ENCODE results near the gene RBMS2.
"Not testable (repeated sequence)": the region's sequence is repeated elsewhere in the genome, so short reads cannot be mapped to it uniquely, and the experiment has no call there.

RBMS2 gene

GRCh38 chr12:56499452-56499851, 22.2 kb upstream of the RBMS2 start:
- not testable (repeated sequence) for H3K4me1 ChIP-seq (ENCODE audit: control insufficient read depth, low read depth, low read length); H3K4ac ChIP-seq (ENCODE audit: low read depth, low read length); H3K79me2 ChIP-seq (ENCODE audit: control insufficient read depth, insufficient read depth, low read length); H3K56ac ChIP-seq (ENCODE audit: low read length); DNase-seq; H2BK15ac ChIP-seq (replicated peaks; ENCODE audit: low read depth); H3K27ac ChIP-seq (ENCODE audit: low read depth, low read length); H3K9ac ChIP-seq (ENCODE audit: low read length); H3K36me3 ChIP-seq (ENCODE audit: control insufficient read depth, insufficient read depth, low read length); H2AK5ac ChIP-seq (ENCODE audit: low read length); H3K27me3 ChIP-seq (ENCODE audit: insufficient read depth, low read length, poor library complexity); H4K8ac ChIP-seq (ENCODE audit: low read depth, low read length); H3K4me2 ChIP-seq (ENCODE audit: low read length); H2BK5ac ChIP-seq (ENCODE audit: low read length); H3K4me3 ChIP-seq (ENCODE audit: low read length); H4K5ac ChIP-seq (ENCODE audit: low read length); H3K79me1 ChIP-seq (ENCODE audit: low read length); H3K23ac ChIP-seq (ENCODE audit: low read length); H2BK120ac ChIP-seq (ENCODE audit: low read depth, low read length); H3K18ac ChIP-seq (ENCODE audit: low read length)
- WGBS (ENCODE audit: extremely low coverage, insufficient coverage, low lambda C conversion rate), result no CpG with 5 or more reads among the region's 9 CpGs

- H3K18ac ChIP-seq (ENCODE audit: low read length), result not testable (repeated sequence)
- no CpG with 5 or more reads among the region's 13 CpGs for WGBS (ENCODE audit: extremely low coverage, insufficient coverage, low lambda C conversion rate)
Measured at GRCh38 chr12:56499879-56500278, 21.7 kb upstream of the RBMS2 start.

GRCh38 chr12:56510786-56511185, 10.8 kb upstream of the RBMS2 start:
- Histone ChIP-seq H3K27ac (ENCODE audit: low read depth, low read length) (no peak overlapping the region), H3K4me1 (ENCODE audit: control insufficient read depth, low read depth, low read length) (no peaks in the 10 kb centered on the region), H3K9ac (ENCODE audit: low read length) (no peak overlapping the region), H3K56ac (ENCODE audit: low read length) (no peak overlapping the region), H2BK15ac (replicated peaks; ENCODE audit: low read depth) (no peak overlapping the region), H3K23ac (ENCODE audit: low read length) (no peak overlapping the region), H3K4ac (ENCODE audit: low read depth, low read length) (no peak overlapping the region), H3K79me2 (ENCODE audit: control insufficient read depth, insufficient read depth, low read length) (no peaks in the 10 kb centered on the region), H3K36me3 (ENCODE audit: control insufficient read depth, insufficient read depth, low read length) (no peaks in the 10 kb centered on the region), H2AK5ac (ENCODE audit: low read length) (no peak overlapping the region), H3K18ac (ENCODE audit: low read length) (no peak overlapping the region), H2BK5ac (ENCODE audit: low read length) (no peak overlapping the region), H2BK120ac (ENCODE audit: low read depth, low read length) (no peak overlapping the region), H3K4me3 (ENCODE audit: low read length) (no peak overlapping the region), H3K27me3 (ENCODE audit: insufficient read depth, low read length, poor library complexity) (no peaks in the 10 kb centered on the region), H3K79me1 (ENCODE audit: low read length) (no peaks in the 10 kb centered on the region), H3K4me2 (ENCODE audit: low read length) (no peak overlapping the region), H4K8ac (ENCODE audit: low read depth, low read length) (no peak overlapping the region), H4K5ac (ENCODE audit: low read length) (no peak overlapping the region)
- no CpG with 5 or more reads among the region's 16 CpGs for WGBS (ENCODE audit: extremely low coverage, insufficient coverage, low lambda C conversion rate)
- DNase-seq, result no peak

More at GRCh38 chr12:56499879-56500278, 21.7 kb upstream of the RBMS2 start:
- H3K27me3 ChIP-seq (ENCODE audit: insufficient read depth, low read length, poor library complexity); H2AK5ac ChIP-seq (ENCODE audit: low read length); H3K36me3 ChIP-seq (ENCODE audit: control insufficient read depth, insufficient read depth, low read length); H3K4ac ChIP-seq (ENCODE audit: low read depth, low read length); H3K4me2 ChIP-seq (ENCODE audit: low read length); H2BK5ac ChIP-seq (ENCODE audit: low read length); H3K56ac ChIP-seq (ENCODE audit: low read length); H3K27ac ChIP-seq (ENCODE audit: low read depth, low read length); H4K5ac ChIP-seq (ENCODE audit: low read length); H3K4me1 ChIP-seq (ENCODE audit: control insufficient read depth, low read depth, low read length); H2BK120ac ChIP-seq (ENCODE audit: low read depth, low read length); H3K23ac ChIP-seq (ENCODE audit: low read length); H3K79me2 ChIP-seq (ENCODE audit: control insufficient read depth, insufficient read depth, low read length); DNase-seq; H3K79me1 ChIP-seq (ENCODE audit: low read length); H3K4me3 ChIP-seq (ENCODE audit: low read length); H4K8ac ChIP-seq (ENCODE audit: low read depth, low read length); H2BK15ac ChIP-seq (replicated peaks; ENCODE audit: low read depth); H3K9ac ChIP-seq (ENCODE audit: low read length): not testable (repeated sequence)

GRCh38 chr12:56514014-56514318, 7.7 kb upstream of the RBMS2 start:
- not testable (repeated sequence) for H3K27ac ChIP-seq (ENCODE audit: low read depth, low read length); H3K36me3 ChIP-seq (ENCODE audit: control insufficient read depth, insufficient read depth, low read length); H2AK5ac ChIP-seq (ENCODE audit: low read length); H3K4me2 ChIP-seq (ENCODE audit: low read length); H3K4me3 ChIP-seq (ENCODE audit: low read length); H3K27me3 ChIP-seq (ENCODE audit: insufficient read depth, low read length, poor library complexity); H3K18ac ChIP-seq (ENCODE audit: low read length); H3K4me1 ChIP-seq (ENCODE audit: control insufficient read depth, low read depth, low read length); H4K8ac ChIP-seq (ENCODE audit: low read depth, low read length); H4K5ac ChIP-seq (ENCODE audit: low read length); H3K9ac ChIP-seq (ENCODE audit: low read length); H3K79me1 ChIP-seq (ENCODE audit: low read length); H2BK5ac ChIP-seq (ENCODE audit: low read length); H2BK120ac ChIP-seq (ENCODE audit: low read depth, low read length); H2BK15ac ChIP-seq (replicated peaks; ENCODE audit: low read depth); H3K4ac ChIP-seq (ENCODE audit: low read depth, low read length); H3K56ac ChIP-seq (ENCODE audit: low read length); H3K23ac ChIP-seq (ENCODE audit: low read length); DNase-seq; H3K79me2 ChIP-seq (ENCODE audit: control insufficient read depth, insufficient read depth, low read length)
- WGBS (ENCODE audit: extremely low coverage, insufficient coverage, low lambda C conversion rate), result no CpG with 5 or more reads among the region's 4 CpGs

GRCh38 chr12:56517854-56518253, 3.8 kb upstream of the RBMS2 start:
- Histone ChIP-seq H2BK5ac (ENCODE audit: low read length) (no peak overlapping the region), H2AK5ac (ENCODE audit: low read length) (no peak overlapping the region), H4K5ac (ENCODE audit: low read length) (no peak overlapping the region), H3K23ac (ENCODE audit: low read length) (no peak overlapping the region), H3K27ac (ENCODE audit: low read depth, low read length) (no peak overlapping the region), H4K8ac (ENCODE audit: low read depth, low read length) (no peak overlapping the region), H3K4me1 (ENCODE audit: control insufficient read depth, low read depth, low read length) (peaks cover 1% of the 10 kb centered on the region), H3K4me3 (ENCODE audit: low read length) (no peak overlapping the region), H3K4ac (ENCODE audit: low read depth, low read length) (no peak overlapping the region), H2BK15ac (replicated peaks; ENCODE audit: low read depth) (no peak overlapping the region), H3K18ac (ENCODE audit: low read length) (no peak overlapping the region), H3K56ac (ENCODE audit: low read length) (no peak overlapping the region), H3K79me1 (ENCODE audit: low read length) (no peaks in the 10 kb centered on the region), H3K9ac (ENCODE audit: low read length) (no peak overlapping the region), H2BK120ac (ENCODE audit: low read depth, low read length) (no peak overlapping the region), H3K4me2 (ENCODE audit: low read length) (no peak overlapping the region), H3K79me2 (ENCODE audit: control insufficient read depth, insufficient read depth, low read length) (peaks cover 6% of the 10 kb centered on the region), H3K27me3 (ENCODE audit: insufficient read depth, low read length, poor library complexity) (no peaks in the 10 kb centered on the region), H3K36me3 (ENCODE audit: control insufficient read depth, insufficient read depth, low read length) (no peaks in the 10 kb centered on the region)
- no peak for DNase-seq
- no CpG with 5 or more reads among the region's 2 CpGs for WGBS (ENCODE audit: extremely low coverage, insufficient coverage, low lambda C conversion rate)

DNA sequence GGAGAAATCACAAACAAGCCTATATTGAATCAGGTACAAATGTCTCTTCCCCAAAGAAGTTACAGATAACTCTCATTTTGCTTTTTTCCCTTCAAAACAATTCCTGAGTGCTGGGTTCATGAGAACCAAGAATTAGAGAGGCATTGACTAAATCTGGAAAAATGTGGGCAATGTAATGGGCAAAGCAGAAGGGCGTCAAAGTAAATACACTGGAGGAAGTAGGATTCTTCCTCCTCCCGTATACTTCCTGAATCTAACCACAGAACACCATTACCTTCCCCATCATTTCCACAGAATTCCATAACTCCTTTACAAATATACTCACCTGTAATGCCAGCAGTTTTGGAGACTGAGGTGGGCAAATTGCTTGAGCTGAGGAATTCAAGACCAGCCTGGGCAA, 3.0 kb upstream of the RBMS2 start:
- H3K36me3 ChIP-seq (ENCODE audit: control insufficient read depth, insufficient read depth, low read length), result no peaks in the 10 kb centered on the region
- H3K4me2 ChIP-seq (ENCODE audit: low read length), result no peak overlapping the region
- no peak overlapping the region for H3K18ac ChIP-seq (ENCODE audit: low read length)
- no peak overlapping the region for H4K8ac ChIP-seq (ENCODE audit: low read depth, low read length)
- no peaks in the 10 kb centered on the region for H3K79me1 ChIP-seq (ENCODE audit: low read length)
- no peak for DNase-seq
- no peak overlapping the region for H3K27ac ChIP-seq (ENCODE audit: low read depth, low read length)
- H3K9ac ChIP-seq (ENCODE audit: low read length), result no peak overlapping the region
- H2BK5ac ChIP-seq (ENCODE audit: low read length), result no peak overlapping the region
- no peak overlapping the region for H3K4me3 ChIP-seq (ENCODE audit: low read length)
- H3K56ac ChIP-seq (ENCODE audit: low read length), result no peak overlapping the region
- no peak overlapping the region for H2BK120ac ChIP-seq (ENCODE audit: low read depth, low read length)
- no peak overlapping the region for H2BK15ac ChIP-seq (replicated peaks; ENCODE audit: low read depth)
- no peak overlapping the region for H3K4ac ChIP-seq (ENCODE audit: low read depth, low read length)
- no peaks in the 10 kb centered on the region for H3K27me3 ChIP-seq (ENCODE audit: insufficient read depth, low read length, poor library complexity)
- no peak overlapping the region for H2AK5ac ChIP-seq (ENCODE audit: low read length)
- peaks cover 2% of the 10 kb centered on the region for H3K4me1 ChIP-seq (ENCODE audit: control insufficient read depth, low read depth, low read length)
- no peak overlapping the region for H4K5ac ChIP-seq (ENCODE audit: low read length)
- H3K23ac ChIP-seq (ENCODE audit: low read length), result no peak overlapping the region
- H3K79me2 ChIP-seq (ENCODE audit: control insufficient read depth, insufficient read depth, low read length), result peaks cover 11% of the 10 kb centered on the region
- no CpG with 5 or more reads among the region's 2 CpGs for WGBS (ENCODE audit: extremely low coverage, insufficient coverage, low lambda C conversion rate)

All from mesendoderm (in vitro differentiated cells).